Stimulated activated naive CD8-positive, alpha-beta T cell treated with anti-CD3 and anti-CD28 coated beads, Interleukin-15, Interleukin-2, amounts not matched to agents 100 ng/mL and 50 ng/mL, for 24 hours (primary cell): ENCODE data around the gene NRG3.

ENCODE experiments used
- H3K27ac Mint-ChIP-seq: one replicate; pipeline ENCODE4 v1.8.0; 2021; ENCODE audit warnings: mild to moderate bottlenecking, mixed read lengths
- H3K27me3 Mint-ChIP-seq: one replicate; pipeline ENCODE4 v1.8.0; 2021; ENCODE audit warnings: mixed read lengths
- H3K36me3 Mint-ChIP-seq: one replicate; pipeline ENCODE4 v1.8.0; 2021; ENCODE audit warnings: low read depth, mixed read lengths
- H3K4me1 Mint-ChIP-seq: one replicate; pipeline ENCODE4 v1.8.0; 2021; ENCODE audit warnings: low read depth, mixed read lengths
- H3K4me3 Mint-ChIP-seq: one replicate; pipeline ENCODE4 v1.8.0; 2021; ENCODE audit warnings: mild to moderate bottlenecking, mixed read lengths
- H3K9me3 Mint-ChIP-seq: one replicate; pipeline ENCODE4 v1.8.0; 2021; ENCODE audit warnings: mixed read lengths

NRG3 gene

GRCh38 chr10:81905161-81905560, 30.2 kb downstream of the NRG3 start:
- Mint-ChIP-seq H3K36me3 (no peaks in the 10 kb centered on the region), H3K4me1 (no peaks in the 10 kb centered on the region), H3K9me3 (peaks cover 4% of the 10 kb centered on the region), H3K27ac (no peak overlapping the region), H3K27me3 (no peaks in the 10 kb centered on the region), H3K4me3 (no peak overlapping the region)

DNA sequence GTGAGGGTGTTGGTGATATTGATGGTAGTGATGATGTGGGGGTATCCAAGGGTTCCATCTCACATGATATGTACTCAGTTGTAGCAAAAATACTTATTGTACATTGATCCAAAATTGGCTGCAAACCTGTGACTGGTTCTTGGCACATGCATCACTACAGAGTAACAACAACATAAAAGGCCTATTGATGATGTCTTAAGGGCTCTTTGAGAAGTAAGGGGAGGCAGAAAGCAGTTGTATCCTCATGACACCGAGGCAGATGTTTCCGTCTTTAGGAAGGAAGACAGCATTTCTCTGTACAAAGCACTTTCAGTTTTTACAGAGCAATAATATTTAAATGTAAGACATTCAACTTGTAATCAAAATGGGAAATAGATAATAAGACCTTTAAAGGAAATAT, 34.5 kb downstream of the NRG3 start:
- Mint-ChIP-seq H3K36me3 (no peaks in the 10 kb centered on the region), H3K4me1 (no peaks in the 10 kb centered on the region), H3K27me3 (no peaks in the 10 kb centered on the region), H3K9me3 (peaks cover 4% of the 10 kb centered on the region), H3K27ac (no peak overlapping the region), H3K4me3 (no peak overlapping the region)

- H3K4me1 Mint-ChIP-seq, result no peaks in the 10 kb centered on the region
- H3K4me3 Mint-ChIP-seq, result no peak overlapping the region
- no peaks in the 10 kb centered on the region for H3K36me3 Mint-ChIP-seq
- H3K9me3 Mint-ChIP-seq, result peaks cover 2% of the 10 kb centered on the region
- H3K27me3 Mint-ChIP-seq, result no peaks in the 10 kb centered on the region
- no peak overlapping the region for H3K27ac Mint-ChIP-seq
Observed at GRCh38 chr10:81911328-81911727, 36.3 kb downstream of the NRG3 start.

DNA sequence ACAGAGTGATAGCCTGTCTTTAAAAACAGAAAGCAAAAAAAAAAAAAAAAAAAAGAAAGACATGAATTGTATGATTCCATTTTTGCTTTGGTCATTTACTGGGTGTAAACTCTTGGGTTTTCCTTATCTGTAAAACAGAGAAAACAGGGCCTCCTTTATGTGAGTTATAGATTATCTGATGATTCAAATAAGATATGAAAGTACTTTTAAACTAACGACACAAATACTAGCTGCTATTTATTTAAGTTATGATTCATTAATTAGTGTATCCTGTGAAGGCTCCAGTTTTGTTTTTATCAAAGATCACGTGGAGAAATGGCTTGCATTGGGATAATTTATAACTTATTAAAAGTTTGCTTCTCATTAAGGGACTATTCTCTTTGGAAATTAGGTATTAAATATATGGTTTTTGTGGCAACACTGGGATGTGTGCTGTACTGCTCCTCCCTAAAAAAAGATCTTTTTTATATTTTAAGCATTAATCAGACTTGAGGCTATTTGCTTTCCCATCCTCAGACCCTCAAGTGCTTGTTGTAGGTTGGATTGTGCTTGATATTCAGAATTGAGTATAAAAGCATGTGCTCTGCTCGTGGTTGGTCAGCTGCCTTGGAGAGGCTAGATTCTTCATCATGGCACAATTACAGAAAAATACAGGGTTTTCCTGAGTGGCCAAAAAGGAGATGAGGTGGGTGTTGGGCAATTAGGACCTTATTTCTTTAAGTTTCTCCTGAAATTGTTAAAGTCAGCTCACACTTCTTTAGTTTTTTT, 39.9 kb downstream of the NRG3 start:
- Mint-ChIP-seq H3K36me3 (no peaks in the 10 kb centered on the region), H3K27me3 (no peaks in the 10 kb centered on the region), H3K9me3 (no peaks in the 10 kb centered on the region), H3K27ac (no peak overlapping the region), H3K4me3 (no peak overlapping the region), H3K4me1 (no peaks in the 10 kb centered on the region)

DNA sequence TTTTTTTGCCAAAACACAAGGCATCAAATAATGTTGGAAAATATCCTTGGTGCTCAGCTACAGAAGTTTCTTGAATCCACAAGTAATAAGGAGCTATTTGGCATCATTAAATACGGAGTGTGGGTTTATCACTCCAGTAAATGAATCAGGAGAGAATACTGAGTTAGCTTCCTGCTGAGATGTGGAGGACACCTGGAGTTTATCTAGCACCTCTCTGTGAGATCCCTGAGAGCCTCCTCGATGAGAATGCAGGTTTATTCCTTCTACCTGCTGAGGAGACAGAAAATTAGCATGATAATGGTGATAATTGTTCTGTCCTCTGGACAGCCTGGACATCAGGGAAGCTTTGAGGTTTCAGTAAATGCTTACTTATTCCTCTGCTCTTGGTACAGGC, 40.5 kb downstream of the NRG3 start:
- no peaks in the 10 kb centered on the region for H3K4me1 Mint-ChIP-seq
- H3K27ac Mint-ChIP-seq, result no peak overlapping the region
- H3K9me3 Mint-ChIP-seq, result no peaks in the 10 kb centered on the region
- H3K36me3 Mint-ChIP-seq, result no peaks in the 10 kb centered on the region
- no peaks in the 10 kb centered on the region for H3K27me3 Mint-ChIP-seq
- H3K4me3 Mint-ChIP-seq, result no peak overlapping the region

GRCh38 chr10:81917666-81918065, 42.7 kb downstream of the NRG3 start:
- H3K36me3 Mint-ChIP-seq, result no peaks in the 10 kb centered on the region
- H3K4me1 Mint-ChIP-seq, result no peaks in the 10 kb centered on the region
- no peak overlapping the region for H3K27ac Mint-ChIP-seq
- H3K9me3 Mint-ChIP-seq, result no peaks in the 10 kb centered on the region
- H3K4me3 Mint-ChIP-seq, result no peak overlapping the region
- no peaks in the 10 kb centered on the region for H3K27me3 Mint-ChIP-seq

- no peak overlapping the region for H3K27ac Mint-ChIP-seq
- no peaks in the 10 kb centered on the region for H3K4me1 Mint-ChIP-seq
- no peaks in the 10 kb centered on the region for H3K9me3 Mint-ChIP-seq
- H3K27me3 Mint-ChIP-seq, result no peaks in the 10 kb centered on the region
- H3K4me3 Mint-ChIP-seq, result no peak overlapping the region
- no peaks in the 10 kb centered on the region for H3K36me3 Mint-ChIP-seq
Observed at GRCh38 chr10:81918766-81919165, 43.8 kb downstream of the NRG3 start.

DNA sequence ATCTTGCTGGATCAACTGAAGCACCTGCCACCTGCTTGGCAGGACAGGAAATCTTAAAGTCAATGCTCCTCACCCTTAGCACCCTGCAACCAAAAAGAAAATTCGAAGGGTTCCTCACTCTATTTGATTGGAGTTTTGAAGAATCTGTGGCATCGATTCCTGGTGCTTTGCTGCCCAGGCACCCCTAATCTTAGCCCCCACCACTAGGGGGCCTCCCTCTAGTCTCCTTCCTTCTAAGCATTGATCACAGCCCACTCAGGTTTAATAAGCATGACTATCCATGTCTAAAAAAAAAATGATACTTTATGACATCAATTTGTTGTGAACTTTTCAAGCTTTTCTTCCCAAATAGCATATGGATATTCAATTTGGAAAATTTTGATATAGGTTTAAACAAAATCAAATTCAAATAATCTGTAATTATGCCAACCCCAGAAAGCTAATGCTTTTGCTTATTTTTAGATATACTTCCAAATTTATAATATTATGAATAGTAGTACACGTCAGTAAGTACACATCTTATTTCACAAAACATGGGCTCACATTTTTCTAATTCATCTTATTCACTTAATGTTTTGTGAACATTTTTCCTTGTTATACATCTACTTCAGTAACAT, 45.3 kb downstream of the NRG3 start:
- H3K4me1 Mint-ChIP-seq, result no peaks in the 10 kb centered on the region
- no peaks in the 10 kb centered on the region for H3K9me3 Mint-ChIP-seq
- H3K4me3 Mint-ChIP-seq, result no peak overlapping the region
- no peak overlapping the region for H3K27ac Mint-ChIP-seq
- H3K27me3 Mint-ChIP-seq, result no peaks in the 10 kb centered on the region
- H3K36me3 Mint-ChIP-seq, result no peaks in the 10 kb centered on the region

- Mint-ChIP-seq H3K27ac (no peak overlapping the region), H3K4me1 (no peaks in the 10 kb centered on the region), H3K9me3 (no peaks in the 10 kb centered on the region), H3K36me3 (no peaks in the 10 kb centered on the region), H3K4me3 (no peak overlapping the region), H3K27me3 (no peaks in the 10 kb centered on the region)
Observed at GRCh38 chr10:81928119-81928518, 53.1 kb downstream of the NRG3 start.

DNA sequence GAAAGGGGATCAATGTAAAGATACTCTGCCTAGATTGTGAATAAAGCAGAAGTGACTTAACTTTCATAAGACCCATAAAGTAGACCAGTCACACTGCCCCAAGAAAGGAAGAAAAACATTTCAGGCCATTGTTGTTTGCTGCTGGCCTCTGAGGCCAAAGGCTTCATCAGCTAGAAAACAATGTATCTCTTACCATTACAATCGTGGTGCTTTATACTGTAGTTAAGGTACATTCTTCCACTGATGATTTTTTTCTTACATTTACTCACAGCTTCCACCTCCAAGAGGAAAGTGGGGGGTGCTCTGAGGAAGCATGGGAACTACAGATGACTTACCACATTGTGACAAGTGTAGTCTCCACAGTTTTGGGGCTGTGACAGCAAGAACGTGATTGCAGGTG, 68.6 kb downstream of the NRG3 start:
- Mint-ChIP-seq H3K36me3 (no peaks in the 10 kb centered on the region), H3K27ac (no peak overlapping the region), H3K4me1 (no peaks in the 10 kb centered on the region), H3K4me3 (no peak overlapping the region), H3K27me3 (no peaks in the 10 kb centered on the region), H3K9me3 (peaks cover 7% of the 10 kb centered on the region)

DNA sequence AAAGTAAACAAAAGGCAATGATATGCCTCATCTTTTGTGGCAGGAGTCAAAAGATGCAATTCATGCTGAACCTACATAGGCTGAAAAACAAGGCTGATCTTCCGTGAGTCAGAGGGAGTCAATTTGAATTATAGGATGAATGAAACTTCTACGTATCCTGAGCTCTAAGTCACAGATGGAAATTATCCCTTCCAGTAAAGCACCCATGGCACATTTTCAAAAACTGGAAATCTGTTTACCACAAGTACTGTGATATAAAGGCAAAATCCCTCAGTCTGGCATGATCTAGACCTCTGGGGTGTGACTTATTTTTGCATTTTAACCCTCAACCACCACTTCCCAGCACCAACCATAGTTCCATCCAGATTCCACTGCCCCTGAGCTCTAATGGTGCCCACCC, 69.6 kb downstream of the NRG3 start:
- Mint-ChIP-seq H3K27ac (no peak overlapping the region), H3K36me3 (no peaks in the 10 kb centered on the region), H3K4me1 (no peaks in the 10 kb centered on the region), H3K27me3 (no peaks in the 10 kb centered on the region), H3K4me3 (no peak overlapping the region), H3K9me3 (peaks cover 6% of the 10 kb centered on the region)

- Mint-ChIP-seq H3K36me3 (no peaks in the 10 kb centered on the region), H3K9me3 (peaks cover 8% of the 10 kb centered on the region), H3K4me3 (no peak overlapping the region), H3K27ac (no peak overlapping the region), H3K4me1 (no peaks in the 10 kb centered on the region), H3K27me3 (no peaks in the 10 kb centered on the region)
Observed at GRCh38 chr10:81949283-81949682, 74.3 kb downstream of the NRG3 start.

GRCh38 chr10:81950358-81950757, 75.4 kb downstream of the NRG3 start:
- Mint-ChIP-seq H3K36me3 (no peaks in the 10 kb centered on the region), H3K27ac (no peak overlapping the region), H3K9me3 (peaks cover 6% of the 10 kb centered on the region), H3K4me1 (no peaks in the 10 kb centered on the region), H3K4me3 (no peak overlapping the region), H3K27me3 (no peaks in the 10 kb centered on the region)

DNA sequence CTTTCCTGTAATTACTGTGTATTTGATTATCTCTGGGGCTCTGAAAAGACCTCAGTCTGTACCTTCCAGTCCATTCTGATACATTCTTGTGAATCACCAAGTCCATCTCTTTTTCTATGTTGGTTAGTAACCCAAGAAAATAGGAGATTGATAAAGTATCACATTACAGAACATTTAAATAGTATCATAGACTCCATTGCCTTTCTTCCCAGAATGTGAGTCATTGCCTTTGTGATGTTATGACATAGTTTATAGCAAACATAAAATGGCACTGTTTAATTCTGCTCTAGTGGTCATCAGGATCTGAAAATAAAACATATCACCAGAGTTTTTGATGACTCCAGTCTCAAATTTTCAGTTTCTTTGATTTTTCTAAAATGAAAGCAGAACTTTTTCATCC, 78.4 kb downstream of the NRG3 start:
- Mint-ChIP-seq H3K27ac (no peak overlapping the region), H3K9me3 (peaks cover 2% of the 10 kb centered on the region)

GRCh38 chr10:81957976-81958375, 83.0 kb downstream of the NRG3 start:
- Mint-ChIP-seq H3K27me3 (no peaks in the 10 kb centered on the region), H3K36me3 (no peaks in the 10 kb centered on the region), H3K27ac (no peak overlapping the region), H3K9me3 (peaks cover 7% of the 10 kb centered on the region), H3K4me3 (no peak overlapping the region), H3K4me1 (no peaks in the 10 kb centered on the region)

More for the DNA sequence above, 78.4 kb downstream of the NRG3 start:
- Mint-ChIP-seq H3K4me1 (no peaks in the 10 kb centered on the region), H3K4me3 (no peak overlapping the region), H3K27me3 (no peaks in the 10 kb centered on the region), H3K36me3 (no peaks in the 10 kb centered on the region)

DNA sequence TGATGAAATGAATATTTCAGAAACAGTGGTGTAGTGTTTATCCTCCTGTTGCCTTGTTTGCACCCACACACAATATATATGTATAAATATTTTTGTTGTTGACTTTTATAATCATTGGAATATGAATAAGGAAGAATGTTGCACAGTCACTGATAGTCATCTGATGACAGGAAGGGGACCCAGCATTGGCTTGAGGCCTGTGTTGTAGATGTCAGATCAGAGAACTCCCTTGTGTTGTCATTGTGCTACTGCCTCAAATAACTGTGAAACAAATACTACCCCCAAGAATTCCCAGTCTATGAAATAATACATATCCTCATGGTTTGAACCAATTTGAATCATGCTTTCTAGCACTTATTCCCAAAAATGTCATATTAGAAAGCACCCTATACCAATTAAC, 84.0 kb downstream of the NRG3 start:
- Mint-ChIP-seq H3K27ac (no peak overlapping the region), H3K36me3 (no peaks in the 10 kb centered on the region), H3K4me1 (no peaks in the 10 kb centered on the region), H3K27me3 (no peaks in the 10 kb centered on the region), H3K4me3 (no peak overlapping the region), H3K9me3 (peaks cover 7% of the 10 kb centered on the region)
